HG02642 (cell line): ENCODE results near the gene TP73.

ENCODE experiments used
- ATAC-seq: cut with Tn5 transposase; IDR thresholded peaks from one replicate; pipeline ENCODE4 v1.9.1; 2021; ENCODE audit warnings: mild to moderate bottlenecking; ENCODE audit not compliant: unreplicated experiment, poor library complexity

Gene TP73

GRCh38 chr1:3772715-3773571 lies 120.6 kb downstream of the TP73 start, which contains the start of gene SMIM1:
Gene SMIM1 (plus strand): TSS chr1:3772749. CDS start chr1:3775374, 2,625 bp downstream.
- peak; percentile 23 for ATAC-seq

GRCh38 chr1:3773572-3774275 lies 121.4 kb downstream of the TP73 start:
- ATAC-seq = no peak

GRCh38 chr1:3774276-3774945 lies 122.1 kb downstream of the TP73 start:
- ATAC-seq = no peak

GRCh38 chr1:3774946-3775489 lies 122.7 kb downstream of the TP73 start:
- no peak for ATAC-seq

GRCh38 chr1:3775490-3776230 lies 123.3 kb downstream of the TP73 start:
- ATAC-seq = no peak

GRCh38 chr1:3776231-3776961 lies 124.1 kb downstream of the TP73 start:
- no peak for ATAC-seq

GRCh38 chr1:3777078-3777547 lies 124.8 kb downstream of the TP73 start:
- no peak for ATAC-seq

- no peak for ATAC-seq
Measured at GRCh38 chr1:3777647-3778589, 125.6 kb downstream of the TP73 start.

GRCh38 chr1:3778590-3779264 lies 126.4 kb downstream of the TP73 start:
- ATAC-seq = no peak

GRCh38 chr1:3779265-3779911 lies 127.1 kb downstream of the TP73 start:
- ATAC-seq = no peak

GRCh38 chr1:3779912-3780416 lies 127.6 kb downstream of the TP73 start:
- ATAC-seq = no peak

GRCh38 chr1:3780901-3781300 lies 128.6 kb downstream of the TP73 start:
- no peak for ATAC-seq

- ATAC-seq = no peak
Measured at GRCh38 chr1:3783651-3784474, 131.5 kb downstream of the TP73 start.

- ATAC-seq = no peak
Measured at GRCh38 chr1:3785045-3785444, 132.7 kb downstream of the TP73 start.

GRCh38 chr1:3785456-3786157 lies 133.3 kb downstream of the TP73 start:
- ATAC-seq = no peak
